ENCODE results near the gene CCRL2. TPM values are rescaled to one million over a fixed set of nuclear protein-coding genes. Genes with fewer than 3 reads are reported as not detected.

CCRL2 gene
- total and polyA plus RNA-seq, 2 of the 4 experiments (the other 2 are of a cell fraction): 0.29 to 0.36 TPM

DNA sequence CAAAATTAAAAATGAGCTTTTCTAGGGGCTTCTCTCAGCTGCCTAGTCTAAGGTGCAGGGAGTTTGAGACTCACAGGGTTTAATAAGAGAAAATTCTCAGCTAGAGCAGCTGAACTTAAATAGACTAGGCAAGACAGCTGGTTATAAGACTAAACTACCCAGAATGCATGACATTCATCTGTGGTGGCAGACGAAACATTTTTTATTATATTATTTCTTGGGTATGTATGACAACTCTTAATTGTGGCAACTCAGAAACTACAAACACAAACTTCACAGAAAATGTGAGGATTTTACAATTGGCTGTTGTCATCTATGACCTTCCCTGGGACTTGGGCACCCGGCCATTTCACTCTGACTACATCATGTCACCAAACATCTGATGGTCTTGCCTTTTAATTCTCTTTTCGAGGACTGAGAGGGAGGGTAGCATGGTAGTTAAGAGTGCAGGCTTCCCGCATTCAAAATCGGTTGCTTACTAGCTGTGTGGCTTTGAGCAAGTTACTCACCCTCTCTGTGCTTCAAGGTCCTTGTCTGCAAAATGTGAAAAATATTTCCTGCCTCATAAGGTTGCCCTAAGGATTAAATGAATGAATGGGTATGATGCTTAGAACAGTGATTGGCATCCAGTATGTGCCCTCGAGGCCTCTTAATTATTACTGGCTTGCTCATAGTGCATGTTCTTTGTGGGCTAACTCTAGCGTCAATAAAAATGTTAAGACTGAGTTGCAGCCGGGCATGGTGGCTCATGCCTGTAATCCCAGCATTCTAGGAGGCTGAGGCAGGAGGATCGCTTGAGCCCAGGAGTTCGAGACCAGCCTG is 35.3 kb upstream of the CCRL2 start:
- 83% methylated on average over 1 of the region's 10 CpGs; no CpG with 5 or more reads in 1 of the 2 experiments for WGBS, 2 experiments (ENCODE audit: extremely low coverage in 2 of 2, insufficient read length in 1 of 2)
- Histone ChIP-seq H3K4ac (ENCODE audit: low read depth, low read length) (no peak overlapping the region), H3K9me1 (ENCODE audit: insufficient read depth, low read length) (no peaks in the 10 kb centered on the region), H2AFZ (replicated peaks; ENCODE audit: low read length, poor library complexity) (no peak overlapping the region), H3K9ac (ENCODE audit: low read depth, low read length) (no peak overlapping the region), H2AK9ac (replicated peaks; ENCODE audit: low read depth, low read length, poor library complexity) (no peak overlapping the region), H2BK120ac (ENCODE audit: low read depth, low read length) (no peak overlapping the region), H3K4me2 (ENCODE audit: low read depth, low read length) (no peak overlapping the region), H3K23ac (ENCODE audit: low read depth, low read length) (no peak overlapping the region), H4K20me1 (ENCODE audit: insufficient read depth, low read length) (no peaks in the 10 kb centered on the region), H3K18ac (ENCODE audit: low read depth, low read length) (no peak overlapping the region), H2BK15ac (ENCODE audit: low read depth, low read length) (no peak overlapping the region), H4K8ac (ENCODE audit: low read depth in 2 of 2, low read length in 2 of 2) (no peak overlapping the region), H2BK20ac (ENCODE audit: low read depth, low read length) (no peak overlapping the region), H3K14ac (replicated peaks; ENCODE audit: low read depth, low read length) (no peak overlapping the region), H3K27ac (ENCODE audit: insufficient read depth, low read length) (no peak overlapping the region), H4K5ac (ENCODE audit: low read depth, low read length) (no peak overlapping the region), H2AK5ac (ENCODE audit: low read depth, low read length) (no peak overlapping the region), H3K4me3 (ENCODE audit: insufficient read depth, low read depth, low read length) (no peak overlapping the region), H2BK5ac (ENCODE audit: low read depth, low read length, poor library complexity, severe bottlenecking) (no peak overlapping the region), H3K9me3 (ENCODE audit: control insufficient read depth, insufficient read depth, low read length) (no peaks in the 10 kb centered on the region), H3K27me3 (ENCODE audit: control insufficient read depth, insufficient read depth, low read length) (peaks cover 52% of the 10 kb centered on the region), H3K56ac (ENCODE audit: extremely low read depth, insufficient read depth, low read length) (no peak overlapping the region), H4K91ac (ENCODE audit: insufficient read depth, low read depth, low read length) (no peak overlapping the region), H3K36me3 (ENCODE audit: control insufficient read depth, insufficient read depth, low read length) (no peaks in the 10 kb centered on the region), H3K4me1 (ENCODE audit: control insufficient read depth, insufficient read depth, low read length) (no peaks in the 10 kb centered on the region), H3K79me1 (ENCODE audit: low read depth in 1 of 2, low read length in 2 of 2) (no peaks in the 10 kb centered on the region)
- ATAC-seq (ENCODE audit: low read depth) (no peak), DNase-seq (no peak)
- CTCF ChIA-PET: interaction anchor here (1.0 to 2.7 kb wide), 7 partner anchors 15 to 293 kb away, joined by 3 to 8 read pairs (median 4); partner anchors contain the start of gene CCR1
- POLR2A ChIA-PET (ENCODE audit: unreplicated experiment): no interaction called here
- in situ Hi-C loops (cut with MboI; ENCODE audit: low sequenced_read_pairs): loop anchor here (10.0 kb wide), 2 partner anchors 287 to 427 kb away; partner anchors contain the start of gene CXCR6
- intact Hi-C loops (cut with micrococcal nuclease): loop anchor here (1.0 to 5.0 kb wide), 2 partner anchors 164 to 283 kb away; partner anchors contain the start of gene CCR1
- BruUV-seq (replicated peaks): no TSS peak
- dilution Hi-C loops (cut with HindIII; ENCODE audit: low sequenced_read_pairs, unreplicated experiment): no loop called here
- TF ChIP-seq RFX5 (IDR thresholded peaks at IDR 0.05; ENCODE audit: low read depth, low read length) (no peak), CTCF (conservative IDR thresholded peaks at IDR 0.05; ENCODE audit: low read depth, low read length) (no peak), MXI1 (IDR thresholded peaks at IDR 0.05; ENCODE audit: borderline replicate concordance, low read depth, low read length) (no peak), NFE2L2 (IDR thresholded peaks at IDR 0.05; ENCODE audit: low read depth, low read length) (no peak), POLR2A (IDR thresholded peaks at IDR 0.05; ENCODE audit: low read depth, low read length) (no peak), BHLHE40 (IDR thresholded peaks at IDR 0.05; ENCODE audit: low read depth, low read length) (no peak), MAFK (IDR thresholded peaks at IDR 0.05; ENCODE audit: low read depth, low read length) (no peak), CEBPB (IDR thresholded peaks at IDR 0.05; ENCODE audit: low read depth, low read length) (no peak), RAD21 (IDR thresholded peaks at IDR 0.05; ENCODE audit: low read length) (no peak), MAZ (IDR thresholded peaks at IDR 0.05; ENCODE audit: borderline replicate concordance, low read depth, low read length) (no peak), SMC3 (IDR thresholded peaks at IDR 0.05; ENCODE audit: low read depth, low read length) (no peak), ELK1 (IDR thresholded peaks at IDR 0.05; ENCODE audit: borderline replicate concordance, low read depth, low read length) (no peak), CHD1 (IDR thresholded peaks at IDR 0.05; ENCODE audit: low read depth, low read length) (no peak), FOS (IDR thresholded peaks at IDR 0.05; ENCODE audit: low read depth, low read length) (no peak)
- TF ChIP-seq, protein P1, sequence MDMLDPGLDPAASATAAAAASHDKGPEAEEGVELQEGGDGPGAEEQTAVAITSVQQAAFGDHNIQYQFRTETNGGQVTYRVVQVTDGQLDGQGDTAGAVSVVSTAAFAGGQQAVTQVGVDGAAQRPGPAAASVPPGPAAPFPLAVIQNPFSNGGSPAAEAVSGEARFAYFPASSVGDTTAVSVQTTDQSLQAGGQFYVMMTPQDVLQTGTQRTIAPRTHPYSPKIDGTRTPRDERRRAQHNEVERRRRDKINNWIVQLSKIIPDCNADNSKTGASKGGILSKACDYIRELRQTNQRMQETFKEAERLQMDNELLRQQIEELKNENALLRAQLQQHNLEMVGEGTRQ (IDR thresholded peaks at IDR 0.05; ENCODE audit: low read depth, low read length): no peak
